Stimulated activated CD4-positive, alpha-beta T cell treated with anti-CD3 and anti-CD28 coated beads, TNF-alpha, amount 100 ng/mL, for 24 hours (primary cell): ENCODE data around the gene ANKS1A.
"Not testable (repeated sequence)": the region's sequence is repeated elsewhere in the genome, so short reads cannot be mapped to it uniquely, and the experiment has no call there.

Experiments used
- DNase-seq, 3 experiments: peaks; one replicate each; pipeline ENCODE4 v3.0.0-alpha.2; 2020; ENCODE audit warnings: low read depth in 3 of 3

ANKS1A gene

DNA sequence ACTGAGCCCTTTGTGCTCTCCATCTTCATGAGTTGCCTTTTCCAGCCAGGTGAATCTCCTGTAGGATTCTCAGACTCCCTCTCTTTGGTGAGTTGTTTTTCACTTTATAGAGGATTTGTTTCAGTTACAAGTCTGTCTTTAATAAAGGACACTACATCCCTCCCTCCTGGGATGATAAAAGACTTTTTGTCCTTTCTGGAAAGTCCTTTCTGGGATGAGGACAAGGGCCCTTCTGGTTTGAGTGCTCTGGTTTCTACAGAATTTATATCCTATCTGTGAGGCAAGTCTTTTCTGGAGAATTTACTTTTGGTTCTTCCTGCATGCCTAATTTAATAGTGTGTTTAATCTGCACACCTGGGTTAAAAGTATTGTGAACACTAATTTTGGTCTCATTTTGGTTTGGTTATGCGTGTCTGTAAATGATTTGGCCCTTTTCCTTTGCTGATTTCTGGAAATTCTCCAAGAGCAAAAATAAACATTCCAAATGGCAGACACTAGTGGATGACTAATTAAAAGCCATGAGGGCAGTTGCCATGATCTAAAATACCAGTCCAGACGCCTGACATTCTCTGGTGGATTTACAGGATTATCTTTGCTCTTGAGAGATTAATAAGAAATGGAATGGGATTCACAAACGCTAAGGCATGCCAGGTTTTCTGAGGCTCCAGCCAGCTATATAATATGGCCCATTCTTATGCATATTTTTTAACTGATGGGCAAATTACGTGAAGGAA lies 207.2 kb downstream of the ANKS1A start:
- no peak for DNase-seq

DNA sequence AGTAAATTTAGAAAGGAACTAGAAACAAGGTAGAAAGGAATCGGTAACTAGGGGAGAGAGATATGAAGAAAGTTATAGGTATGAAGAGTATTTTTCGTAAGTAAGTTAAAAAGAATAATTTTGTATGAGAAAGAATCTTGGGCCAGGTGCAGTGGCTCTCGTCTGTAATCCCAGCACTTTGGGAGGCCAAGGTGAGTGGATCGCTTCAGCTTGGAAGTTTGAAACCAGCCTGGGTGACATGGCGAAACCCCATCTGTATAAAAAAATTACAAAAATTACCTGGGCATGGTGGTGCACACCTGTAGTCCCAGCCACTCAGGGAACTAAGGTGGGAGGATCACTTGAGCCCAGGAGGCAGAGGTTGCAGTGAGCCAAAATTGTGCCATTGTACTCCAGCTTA lies 210.1 kb downstream of the ANKS1A start:
- DNase-seq, result no peak

DNA sequence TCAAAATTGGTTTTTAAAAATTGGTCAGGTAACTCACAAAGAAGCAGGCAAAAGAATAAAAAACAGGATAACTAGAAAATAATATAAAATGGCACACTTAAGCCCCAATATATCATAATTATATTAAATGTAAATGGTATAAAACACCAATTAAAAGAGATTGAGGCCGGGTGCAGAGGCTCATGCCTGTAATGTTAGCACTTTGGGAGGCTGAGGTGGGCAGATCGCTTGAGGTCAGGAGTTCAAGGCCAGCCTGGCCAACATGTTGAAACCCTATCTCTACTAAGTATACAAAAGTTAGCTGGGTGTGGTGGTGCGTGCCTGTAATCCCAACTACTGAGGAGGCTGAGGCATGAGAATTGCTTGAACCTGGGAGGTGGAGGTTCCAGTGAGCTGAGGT lies 216.0 kb downstream of the ANKS1A start:
- no peak for DNase-seq

DNA sequence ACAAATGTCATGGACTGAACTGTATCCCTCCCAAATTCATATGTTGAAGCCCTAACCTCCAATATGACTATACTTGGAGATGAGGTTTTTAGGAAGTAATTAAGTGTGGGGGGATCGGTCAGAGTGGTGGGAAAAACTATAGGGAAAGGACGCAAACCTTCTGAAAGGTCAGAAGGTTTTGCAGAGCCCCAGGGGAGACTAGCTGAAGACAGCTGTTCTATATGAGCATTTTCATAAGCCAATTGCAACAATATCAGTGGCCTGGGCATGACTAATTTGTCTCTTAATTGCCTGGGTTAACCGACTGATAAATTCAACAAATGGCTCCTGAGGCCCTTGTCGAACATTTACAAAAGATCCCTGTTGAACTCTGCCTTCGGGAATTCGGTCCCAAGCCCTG lies 217.0 kb downstream of the ANKS1A start:
- not testable (repeated sequence) for DNase-seq

DNA sequence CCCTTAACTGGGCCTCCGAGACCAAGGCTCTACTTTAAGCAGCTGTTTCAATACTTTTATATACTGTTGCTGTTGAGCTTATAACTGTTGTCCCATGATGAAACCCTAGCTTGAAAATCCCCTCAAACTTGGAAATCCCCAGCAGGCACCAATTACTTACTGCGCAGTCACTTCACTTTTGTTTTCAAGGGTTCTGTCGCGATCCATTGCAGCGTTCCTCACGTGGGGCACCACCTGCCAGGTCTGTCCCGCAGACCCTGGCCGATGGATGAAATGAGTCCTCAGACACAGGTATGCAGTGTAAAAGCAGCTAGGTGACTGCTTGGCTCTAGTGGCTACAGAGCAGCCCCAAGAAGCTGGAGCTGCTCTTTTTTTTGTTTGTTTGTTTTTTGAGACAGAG lies 218.2 kb downstream of the ANKS1A start:
- DNase-seq, result peak in 1 of 3 experiments; percentile 7

DNA sequence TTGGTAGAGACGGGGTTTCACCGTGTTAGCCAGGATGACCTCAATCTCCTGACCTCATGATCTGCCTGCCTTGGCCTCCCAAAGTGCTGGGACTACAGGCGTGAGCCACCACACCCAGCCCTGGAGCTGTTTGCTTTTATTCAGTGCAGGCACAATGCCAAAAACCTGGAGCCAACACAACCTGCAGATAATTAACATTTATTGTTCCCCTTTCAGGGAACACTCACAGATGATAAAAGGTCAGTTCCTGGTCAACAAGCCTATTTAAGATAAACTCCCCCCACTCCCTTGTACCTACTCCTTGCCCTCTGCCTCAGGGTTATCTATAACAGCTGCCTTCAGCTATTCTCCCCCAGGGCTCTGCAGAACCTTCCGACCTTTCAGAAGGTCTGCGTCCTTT lies 218.7 kb downstream of the ANKS1A start:
- DNase-seq, result not testable (repeated sequence)

DNA sequence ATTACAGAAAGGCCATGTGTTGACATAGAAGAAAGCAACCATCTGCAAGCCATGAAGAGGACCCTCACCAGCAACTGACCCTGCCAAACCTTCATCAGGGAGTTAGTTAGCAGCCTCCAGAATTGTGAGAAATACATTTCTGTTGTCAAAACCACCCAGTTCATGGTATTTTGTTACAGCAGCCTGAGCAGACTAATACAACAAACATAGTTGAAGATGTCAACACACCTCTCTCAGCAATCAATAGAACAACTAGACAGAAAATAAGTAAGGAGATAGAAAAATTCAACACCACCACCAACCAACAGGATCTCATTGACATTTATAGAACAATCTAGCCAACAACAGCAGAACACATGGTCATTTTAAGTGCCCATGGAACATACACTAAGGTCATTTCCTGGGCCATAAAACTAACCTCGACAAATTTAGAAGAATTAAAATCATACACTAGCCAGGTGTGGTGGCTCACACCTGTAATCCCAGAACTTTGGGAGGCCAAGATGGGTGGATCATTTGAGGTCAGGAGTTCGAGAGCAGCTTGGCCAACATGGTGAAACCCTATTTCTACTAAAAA lies 219.3 kb downstream of the ANKS1A start:
- DNase-seq, result no peak

DNA sequence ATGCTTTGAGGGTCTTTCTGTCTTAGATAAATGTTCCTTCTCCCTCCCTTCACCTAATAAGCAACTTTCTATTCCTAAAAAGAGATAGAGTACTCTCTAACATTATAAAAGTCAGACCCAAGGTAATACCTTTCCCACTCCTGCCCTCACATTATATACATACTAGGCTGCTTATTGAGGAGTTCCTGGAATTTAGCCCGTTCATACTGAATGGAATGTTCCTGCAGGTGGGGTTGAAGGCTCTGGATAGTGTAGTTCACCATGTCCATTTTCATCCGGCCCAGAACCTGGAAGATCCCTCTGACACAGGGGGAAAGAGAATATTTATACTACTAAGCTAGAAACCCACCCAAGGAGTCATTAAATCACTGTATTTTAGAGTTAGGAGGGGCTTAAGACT lies 231.7 kb downstream of the ANKS1A start:
- DNase-seq, result no peak

DNA sequence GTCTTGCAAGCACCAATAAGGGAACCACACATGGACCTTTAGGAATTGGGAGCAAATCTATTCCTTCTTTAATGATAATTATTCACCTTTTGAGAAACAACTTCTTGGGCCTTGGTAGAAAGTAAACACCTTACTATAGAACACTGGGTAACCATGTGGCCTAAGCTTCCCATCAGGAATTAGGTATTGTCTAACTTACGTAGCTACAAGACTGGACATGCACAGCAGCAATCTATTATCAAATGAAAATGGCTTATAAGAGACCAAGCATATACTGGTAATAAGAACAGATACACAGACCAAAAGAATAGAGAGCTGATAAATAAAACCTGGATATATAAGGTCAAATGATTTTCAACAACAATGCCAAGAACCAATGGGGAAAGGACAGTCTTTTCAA lies 235.3 kb downstream of the ANKS1A start:
- DNase-seq, result no peak

DNA sequence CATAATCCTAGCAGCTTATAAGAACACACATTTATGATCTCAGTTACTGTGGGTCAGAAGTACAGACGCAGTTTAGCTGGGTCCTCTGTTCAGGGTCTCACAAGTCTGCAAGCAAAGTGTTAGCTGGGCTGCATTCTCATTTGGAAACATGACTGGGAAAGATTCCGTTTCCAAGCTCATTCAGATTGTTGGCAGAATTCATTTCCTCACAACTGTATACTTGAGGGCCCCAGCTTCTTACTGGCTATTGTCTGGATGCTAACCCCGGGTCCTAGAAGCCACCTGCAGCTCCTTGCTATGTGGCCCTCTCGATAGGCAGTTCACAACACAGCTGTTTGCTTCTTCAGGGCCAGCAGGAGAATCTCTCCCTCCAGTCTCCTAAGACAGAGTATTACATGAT lies 239.0 kb downstream of the ANKS1A start:
- no peak for DNase-seq

DNA sequence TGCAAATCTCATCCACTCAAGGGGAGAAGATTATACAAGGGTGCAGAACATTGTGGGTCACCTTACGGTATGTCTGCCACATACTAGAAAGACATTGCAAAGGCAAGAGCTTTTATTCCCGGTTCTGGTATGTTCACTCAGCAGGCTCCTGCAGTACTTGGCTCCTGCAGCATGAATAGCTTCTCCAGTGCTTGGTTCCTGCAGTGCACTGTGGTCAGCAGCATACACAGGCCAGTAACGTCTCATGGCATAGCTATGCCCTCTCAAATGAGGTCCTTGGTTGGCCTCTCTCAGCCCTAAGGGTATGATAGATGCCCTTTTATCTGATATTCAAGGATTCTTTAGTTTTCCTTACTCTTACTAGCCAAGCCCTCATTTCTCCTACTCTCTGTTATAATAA lies 239.4 kb downstream of the ANKS1A start:
- DNase-seq, result no peak

DNA sequence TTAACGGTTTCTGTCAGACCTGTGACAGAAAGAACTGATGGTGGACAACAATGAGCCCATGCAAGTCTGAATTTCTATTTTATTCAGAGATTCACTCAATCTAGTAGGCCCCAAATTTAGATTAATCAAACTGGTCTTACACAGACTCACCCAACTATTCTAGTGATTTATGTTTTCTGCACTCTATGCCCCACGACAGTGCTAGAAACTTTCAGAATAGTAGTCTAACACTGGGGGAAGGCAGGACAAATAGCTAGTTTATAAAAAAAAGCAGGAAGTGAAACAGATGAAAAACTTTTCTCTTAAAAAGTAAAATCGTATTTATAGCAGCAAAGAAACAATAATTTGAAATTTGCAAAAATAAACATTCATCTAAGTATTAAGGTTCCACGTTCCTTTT lies 247.1 kb downstream of the ANKS1A start:
- no peak for DNase-seq

DNA sequence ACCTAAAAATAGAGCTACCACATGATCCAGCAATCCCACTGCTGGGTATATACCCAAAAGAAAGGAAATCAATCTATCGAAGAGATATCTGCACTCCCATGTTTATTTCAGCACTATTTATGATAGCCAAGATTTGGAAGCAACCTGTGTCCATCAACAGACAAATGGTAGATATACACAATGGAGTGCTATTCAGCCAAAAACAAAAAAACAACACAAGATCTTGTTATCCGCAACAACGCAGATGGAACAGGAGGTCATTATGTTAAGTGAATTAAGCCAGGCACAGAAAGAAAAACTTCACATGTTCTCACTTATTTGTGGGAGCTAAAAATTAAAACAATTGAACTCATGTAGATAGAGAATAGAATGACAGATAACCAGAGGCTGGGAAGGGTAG lies 249.1 kb downstream of the ANKS1A start:
- not testable (repeated sequence) for DNase-seq

DNA sequence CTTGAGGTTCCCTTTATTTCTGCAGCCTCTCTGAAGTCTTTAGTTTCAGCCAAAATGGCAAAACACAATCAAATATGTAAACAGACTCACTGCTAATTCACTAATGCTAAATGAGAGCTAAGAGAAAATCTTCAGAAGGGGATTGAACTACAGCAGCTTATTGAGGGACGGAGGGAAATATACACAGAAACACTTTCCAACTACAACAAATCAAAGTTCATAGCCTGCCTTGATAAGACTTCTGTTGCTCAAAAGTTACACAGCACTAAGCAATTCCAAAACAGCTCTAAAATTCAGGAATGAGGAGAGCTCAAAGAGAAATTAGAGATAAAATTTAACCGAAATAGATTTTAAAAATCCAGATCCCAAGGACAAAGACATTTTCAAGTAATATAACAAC lies 250.4 kb downstream of the ANKS1A start:
- DNase-seq, result no peak

DNA sequence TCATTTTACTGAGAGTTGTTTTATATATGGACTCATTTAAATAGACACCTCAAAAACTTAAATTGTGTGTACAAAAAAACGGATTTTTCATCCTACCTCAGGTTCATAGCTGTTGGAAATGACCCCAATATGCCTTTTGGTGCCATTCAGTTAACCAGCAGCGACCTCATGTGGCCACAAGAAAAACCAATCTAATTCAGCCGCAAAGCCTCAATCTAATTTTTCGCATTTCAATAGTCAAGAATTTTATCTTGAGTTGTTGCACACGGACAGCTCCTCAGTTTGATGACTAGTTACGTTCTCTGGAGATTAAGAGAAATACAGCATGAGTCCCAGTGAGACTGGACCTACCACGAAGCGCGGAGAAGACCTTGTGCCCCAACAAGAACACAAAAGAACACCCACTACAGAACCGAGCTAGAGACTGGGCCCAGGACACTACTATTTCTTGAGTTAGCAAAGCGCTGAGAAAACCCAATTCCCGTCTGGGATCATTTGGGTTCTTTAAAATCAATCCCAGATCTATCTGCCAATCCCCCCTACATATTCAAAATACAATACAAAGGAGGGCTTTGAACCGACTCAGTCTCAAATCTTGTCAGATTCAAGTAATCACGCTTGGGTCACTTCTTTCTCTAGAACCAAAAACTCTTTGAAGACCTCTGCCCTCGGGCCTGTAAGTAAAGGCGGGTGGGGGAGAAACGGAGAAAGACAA lies 251.0 kb downstream of the ANKS1A start:
- peak in 1 of 3 experiments; percentile 31 for DNase-seq

DNA sequence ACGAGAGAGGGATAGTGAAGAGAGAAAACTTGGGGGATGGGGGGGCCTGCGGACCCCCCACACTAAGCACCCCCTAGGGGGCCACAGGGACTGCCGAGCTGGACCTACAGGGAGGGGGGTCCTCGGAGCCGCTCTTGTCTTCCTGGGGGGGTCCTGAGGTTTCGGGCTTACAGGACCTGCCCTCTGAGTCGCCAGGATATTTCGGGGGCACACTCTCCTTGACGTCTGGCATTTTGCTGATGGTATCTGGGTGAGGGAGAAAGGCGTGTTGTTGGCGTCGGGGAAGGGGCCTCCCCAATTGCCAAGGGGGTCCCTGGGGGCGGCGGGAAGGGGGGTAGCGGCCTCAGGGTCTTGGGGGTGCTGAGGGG lies 251.6 kb downstream of the ANKS1A start:
- DNase-seq, result no peak
